HUDEP-2 (cell line): ENCODE measurements around the gene LAMB1.
"Not testable (repeated sequence)": the region's sequence is repeated elsewhere in the genome, so short reads cannot be mapped to it uniquely, and the experiment has no call there.

Source experiments
- DNase-seq, 76 experiments: peaks; one replicate each; lab custom pipeline; 2025; ENCODE audit not compliant: unreplicated experiment in 76 of 76; lab: John Stamatoyannopoulos, UW

LAMB1 gene

GRCh38 chr7:108002726-108003598 is at the start of gene LAMB1:
TSS of gene LAMB1 (minus strand) at chr7:108003161. CDS start at chr7:108002885, 276 bp downstream.
- DNase-seq = no peak

- no peak for DNase-seq
Measured at GRCh38 chr7:108051454-108051853, 48.5 kb upstream of the LAMB1 start.

GRCh38 chr7:108049962-108050361 is 47.0 kb upstream of the LAMB1 start:
- no peak for DNase-seq

GRCh38 chr7:108048422-108048821 is 45.5 kb upstream of the LAMB1 start:
- DNase-seq = no peak

GRCh38 chr7:108046952-108047506 is 44.1 kb upstream of the LAMB1 start:
- DNase-seq = no peak

- no peak for DNase-seq
Measured at GRCh38 chr7:108045669-108046068, 42.7 kb upstream of the LAMB1 start.

- no peak for DNase-seq
Measured at GRCh38 chr7:108045154-108045553, 42.2 kb upstream of the LAMB1 start.

GRCh38 chr7:108044345-108044744 is 41.4 kb upstream of the LAMB1 start:
- DNase-seq = no peak

- DNase-seq = no peak
Measured at GRCh38 chr7:108038986-108039385, 36.0 kb upstream of the LAMB1 start.

GRCh38 chr7:108037741-108038140 is 34.8 kb upstream of the LAMB1 start:
- DNase-seq = no peak

- no peak for DNase-seq
Measured at GRCh38 chr7:108037140-108037539, 34.2 kb upstream of the LAMB1 start.

- no peak for DNase-seq
Measured at GRCh38 chr7:108034586-108034985, 31.6 kb upstream of the LAMB1 start.

- DNase-seq = no peak
Measured at GRCh38 chr7:108033776-108034497, 31.0 kb upstream of the LAMB1 start.

GRCh38 chr7:108033309-108033708 is 30.3 kb upstream of the LAMB1 start:
- DNase-seq = not testable (repeated sequence)

GRCh38 chr7:108030516-108030915 is 27.6 kb upstream of the LAMB1 start:
- no peak for DNase-seq

GRCh38 chr7:108029034-108029433 is 26.1 kb upstream of the LAMB1 start:
- DNase-seq = no peak

GRCh38 chr7:108028111-108028510 is 25.1 kb upstream of the LAMB1 start:
- DNase-seq = no peak

- no peak for DNase-seq
Measured at GRCh38 chr7:108027239-108027638, 24.3 kb upstream of the LAMB1 start.

GRCh38 chr7:108026647-108027046 is 23.7 kb upstream of the LAMB1 start:
- DNase-seq = no peak

- no peak for DNase-seq
Measured at GRCh38 chr7:108026116-108026515, 23.2 kb upstream of the LAMB1 start.

GRCh38 chr7:108024538-108024937 is 21.6 kb upstream of the LAMB1 start:
- DNase-seq = no peak

- DNase-seq = no peak
Measured at GRCh38 chr7:108020585-108020984, 17.6 kb upstream of the LAMB1 start.
